Skeletal muscle cell (primary cell): Measurements from ENCODE around the gene PLCB1.
"Not testable (repeated sequence)": the region's sequence is repeated elsewhere in the genome, so short reads cannot be mapped to it uniquely, and the experiment has no call there.

Source experiments
- DNase-seq: peaks from one replicate; pipeline ENCODE4 v3.0.0-alpha.2; 2010; ENCODE audit warnings: low read depth
- H3K4me3 ChIP-seq: 2 replicates; pipeline ENCODE4 v1.5.1; 2011; ENCODE audit warnings: low read depth, mild to moderate bottlenecking, control low read depth, low read length, moderate library complexity

PLCB1 gene

GRCh38 chr20:8350225-8350624 lies 218.2 kb downstream of the PLCB1 start:
- H3K4me3 ChIP-seq, DNase-seq: not testable (repeated sequence)

DNA sequence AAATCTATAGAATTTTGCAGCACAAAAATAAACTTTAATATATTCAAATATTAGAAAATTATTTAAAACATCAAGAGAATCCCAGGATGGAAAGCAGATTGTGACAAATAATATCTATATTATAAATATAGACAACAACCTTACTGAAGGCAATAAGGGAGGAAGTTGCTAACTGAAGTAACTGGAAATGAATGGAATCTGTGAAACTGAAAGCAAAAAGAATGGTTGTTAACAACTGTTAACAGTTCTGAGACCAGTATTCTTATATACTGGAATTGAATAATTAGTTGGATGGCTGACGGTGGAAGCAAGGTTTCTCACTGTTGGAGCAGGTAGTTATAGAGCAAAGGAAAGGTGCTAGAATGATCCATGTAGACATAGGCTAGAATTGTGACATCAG lies 220.4 kb downstream of the PLCB1 start:
- DNase-seq: no peak

GRCh38 chr20:8353512-8353911 lies 221.4 kb downstream of the PLCB1 start:
- no peak overlapping the region for H3K4me3 ChIP-seq
- DNase-seq: no peak

More for the DNA sequence above, 220.4 kb downstream of the PLCB1 start:
- no peak overlapping the region for H3K4me3 ChIP-seq

GRCh38 chr20:8355453-8355852 lies 223.4 kb downstream of the PLCB1 start:
- DNase-seq: no peak
- no peak overlapping the region for H3K4me3 ChIP-seq

- H3K4me3 ChIP-seq: no peak overlapping the region
- no peak for DNase-seq
These were observed 224.7 kb downstream of the PLCB1 start for GRCh38 chr20:8356806-8357205.

DNA sequence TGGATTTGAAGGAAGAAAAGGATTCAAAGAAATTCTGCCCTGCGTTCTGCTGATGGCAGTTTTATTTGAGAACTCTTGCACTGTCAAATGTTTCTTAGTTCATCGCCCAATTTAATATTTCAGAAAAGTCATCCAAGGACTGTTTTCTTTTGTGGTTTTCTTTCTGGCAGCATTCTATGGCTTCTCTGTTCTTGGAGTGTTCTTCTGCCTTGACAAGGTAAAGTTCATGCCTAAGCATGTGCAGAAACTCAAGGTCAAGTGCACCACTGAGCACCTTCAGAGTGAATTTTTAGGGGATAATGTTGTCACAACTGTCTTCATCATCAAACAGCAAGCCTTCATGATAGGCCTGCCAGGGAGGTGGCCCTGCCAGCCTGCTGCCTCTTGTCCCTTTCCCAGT lies 225.6 kb downstream of the PLCB1 start:
- DNase-seq: no peak

DNA sequence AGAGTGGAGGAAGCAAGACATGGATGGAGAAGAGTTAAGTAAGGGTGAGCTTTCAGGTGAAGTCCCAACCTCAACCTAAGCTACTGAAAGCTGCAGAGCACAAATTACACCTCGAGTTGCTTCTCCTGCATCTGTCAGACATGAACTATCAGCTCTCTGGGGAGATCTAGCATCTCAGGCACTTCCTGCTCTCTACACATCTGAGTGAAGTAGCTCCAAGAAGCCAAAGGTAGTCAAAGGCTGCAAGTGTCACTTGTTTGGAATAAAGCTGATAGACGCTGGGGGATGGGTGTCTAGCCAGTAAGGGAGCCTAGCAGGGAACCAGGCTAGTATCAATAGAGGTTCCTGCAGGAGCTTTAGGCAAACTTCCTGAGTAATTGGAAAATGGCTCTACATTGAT lies 228.0 kb downstream of the PLCB1 start:
- H3K4me3 ChIP-seq: no peak overlapping the region
- no peak for DNase-seq

More for the DNA sequence above, 225.6 kb downstream of the PLCB1 start:
- no peak overlapping the region for H3K4me3 ChIP-seq

DNA sequence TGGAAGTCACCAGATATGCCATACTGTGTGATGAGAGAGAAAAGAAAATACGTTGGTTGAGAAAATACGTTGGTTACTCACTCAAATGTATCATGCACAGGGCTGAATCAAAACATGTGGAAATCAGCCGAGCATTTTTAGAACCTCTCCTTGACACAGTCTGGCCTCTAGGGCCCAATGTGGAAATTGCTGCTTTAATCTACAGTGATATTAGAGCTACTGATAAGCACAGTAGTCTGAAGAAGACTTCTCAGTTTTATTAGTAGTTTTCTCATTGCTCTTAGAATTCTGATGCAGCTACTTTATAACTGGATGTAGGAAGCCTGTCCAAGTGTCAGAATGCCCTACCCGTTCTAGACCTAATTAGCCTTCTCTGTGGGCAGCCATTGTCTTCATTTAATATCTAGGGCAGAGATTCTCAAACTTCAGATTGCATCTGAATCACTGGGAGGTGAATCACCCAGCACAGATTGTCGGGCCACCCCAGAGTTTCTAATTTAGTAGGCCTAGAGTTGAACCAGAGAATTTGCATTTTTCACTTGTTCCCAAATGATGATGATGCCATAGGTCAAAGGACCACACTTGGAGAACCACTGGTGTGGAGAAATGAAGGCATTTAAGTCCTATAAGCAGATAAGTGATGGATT lies 229.1 kb downstream of the PLCB1 start:
- DNase-seq: peak; percentile 14
- H3K4me3 ChIP-seq: no peak overlapping the region

DNA sequence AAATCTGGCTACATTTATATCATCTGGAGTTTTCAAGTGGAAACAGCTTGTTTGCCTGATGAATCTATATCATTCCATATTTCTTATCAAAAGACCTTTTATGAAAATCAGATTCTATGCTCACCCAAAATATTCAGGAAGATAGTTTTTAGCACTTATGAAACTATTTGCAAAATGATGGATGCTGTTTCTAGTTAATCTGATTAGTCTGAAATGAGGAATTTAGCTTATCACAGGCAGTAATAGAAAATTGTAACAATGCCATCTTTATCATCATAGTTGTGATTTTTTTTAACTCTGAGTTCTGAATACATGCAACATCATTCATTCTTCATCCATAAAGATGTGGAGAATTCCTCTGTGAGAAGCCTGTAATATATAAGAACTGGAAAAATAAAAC lies 229.7 kb downstream of the PLCB1 start:
- no peak for DNase-seq
- H3K4me3 ChIP-seq: no peak overlapping the region

GRCh38 chr20:8362457-8362856 lies 230.4 kb downstream of the PLCB1 start:
- DNase-seq: no peak

DNA sequence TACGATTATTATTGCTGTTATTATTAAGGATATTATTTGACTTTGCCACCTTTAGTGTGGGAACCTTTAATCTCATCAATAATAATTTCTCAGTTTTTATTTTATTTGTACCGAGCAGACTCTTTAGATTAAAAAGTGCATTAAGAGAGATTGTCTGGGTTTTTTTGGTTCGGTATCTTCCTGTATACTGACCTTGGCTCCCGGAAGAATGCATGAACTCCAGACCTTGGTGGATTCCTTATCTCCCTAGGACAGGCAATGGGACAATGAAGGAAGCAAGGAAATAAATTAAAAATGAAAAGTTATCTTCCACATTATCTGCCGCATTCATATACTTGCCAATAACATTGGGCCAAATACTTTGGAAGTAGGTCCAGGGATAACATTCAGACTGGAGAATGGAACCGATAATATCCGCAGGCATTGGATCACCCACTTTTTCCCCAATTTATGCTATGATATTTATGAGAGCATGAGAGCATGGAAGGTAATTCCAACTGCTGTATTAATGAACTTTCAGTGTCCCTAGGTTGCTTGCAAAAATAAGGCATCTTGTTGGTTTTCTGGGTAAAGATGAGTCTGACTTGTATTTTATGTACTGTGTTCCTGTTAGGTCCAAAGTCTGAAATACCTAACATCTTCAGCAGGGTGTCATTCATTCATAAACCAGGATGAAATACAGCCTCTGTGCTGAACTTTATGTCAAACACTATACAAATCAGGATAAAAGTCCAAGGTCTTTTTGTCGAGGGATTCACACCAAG lies 232.1 kb downstream of the PLCB1 start:
- H3K4me3 ChIP-seq: no peak overlapping the region
- DNase-seq: no peak

More at GRCh38 chr20:8362457-8362856, 230.4 kb downstream of the PLCB1 start:
- no peak overlapping the region for H3K4me3 ChIP-seq

- no peak for DNase-seq
- H3K4me3 ChIP-seq: no peak overlapping the region
These were observed 232.6 kb downstream of the PLCB1 start for GRCh38 chr20:8364734-8365078.

GRCh38 chr20:8365634-8366033 lies 233.6 kb downstream of the PLCB1 start:
- no peak for DNase-seq
- no peak overlapping the region for H3K4me3 ChIP-seq

- DNase-seq: no peak
These were observed 234.3 kb downstream of the PLCB1 start for GRCh38 chr20:8366303-8366923.

GRCh38 chr20:8367689-8368088 lies 235.6 kb downstream of the PLCB1 start:
- no peak for DNase-seq
- no peak overlapping the region for H3K4me3 ChIP-seq

More at GRCh38 chr20:8366303-8366923, 234.3 kb downstream of the PLCB1 start:
- no peak overlapping the region for H3K4me3 ChIP-seq

DNA sequence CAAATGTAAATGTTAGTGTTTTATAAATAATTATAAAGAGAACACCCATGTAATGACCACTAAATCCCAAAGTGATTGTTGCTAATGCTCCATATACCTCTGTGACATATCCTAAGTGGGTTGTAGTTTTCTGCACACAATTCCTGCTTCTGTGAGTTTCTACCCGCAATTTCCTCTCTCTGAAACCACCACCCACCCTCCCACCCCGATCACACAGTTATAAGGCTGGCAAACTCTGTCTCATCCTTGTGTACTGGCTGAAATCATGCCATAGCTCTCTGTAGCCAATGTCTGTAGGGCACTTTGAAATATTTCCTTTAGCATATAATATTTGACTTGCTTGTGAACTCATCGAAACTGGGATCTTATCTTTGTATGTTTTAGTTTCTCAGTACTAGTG lies 236.6 kb downstream of the PLCB1 start:
- H3K4me3 ChIP-seq: no peak overlapping the region
- DNase-seq: no peak

DNA sequence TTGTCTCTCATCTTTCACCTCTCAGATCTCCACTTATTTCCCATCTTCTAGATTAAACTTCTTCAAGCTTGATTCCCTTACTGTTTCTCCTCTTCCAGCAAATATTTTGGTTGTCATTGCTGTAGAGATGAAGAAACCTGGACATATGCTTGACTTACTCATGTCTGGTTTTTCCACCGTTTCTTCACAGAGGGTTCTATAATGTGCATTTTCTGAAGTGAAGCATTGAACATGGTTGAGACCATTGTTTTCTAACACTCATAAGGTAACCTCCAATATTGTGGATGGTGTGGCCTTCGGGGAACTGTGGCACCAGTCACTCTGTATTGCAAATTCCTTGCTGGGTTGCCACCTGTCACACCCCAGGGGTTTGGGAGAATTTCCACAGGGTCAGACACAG lies 237.2 kb downstream of the PLCB1 start:
- no peak for DNase-seq
- no peak overlapping the region for H3K4me3 ChIP-seq

DNA sequence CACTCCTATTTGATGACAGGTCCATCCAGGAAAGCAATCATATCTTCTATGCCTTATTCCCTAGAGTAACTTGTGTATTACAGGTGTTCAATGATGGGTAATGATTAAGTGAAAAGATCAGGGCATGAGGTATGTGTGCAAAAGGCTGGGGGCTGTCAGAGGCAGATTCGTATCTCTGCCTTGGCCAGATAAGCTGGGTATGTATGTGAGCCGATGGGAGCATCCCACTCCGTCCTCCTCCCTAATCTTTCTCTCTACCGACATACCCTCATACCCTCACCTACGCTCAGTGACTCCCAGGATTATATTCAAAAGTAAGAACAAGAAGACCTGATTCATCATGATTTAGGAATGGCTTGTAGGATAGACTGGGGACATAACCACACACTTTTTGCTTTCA lies 238.7 kb downstream of the PLCB1 start:
- no peak overlapping the region for H3K4me3 ChIP-seq
- no peak for DNase-seq

GRCh38 chr20:8372824-8373380 lies 240.8 kb downstream of the PLCB1 start:
- no peak overlapping the region for H3K4me3 ChIP-seq
- no peak for DNase-seq

DNA sequence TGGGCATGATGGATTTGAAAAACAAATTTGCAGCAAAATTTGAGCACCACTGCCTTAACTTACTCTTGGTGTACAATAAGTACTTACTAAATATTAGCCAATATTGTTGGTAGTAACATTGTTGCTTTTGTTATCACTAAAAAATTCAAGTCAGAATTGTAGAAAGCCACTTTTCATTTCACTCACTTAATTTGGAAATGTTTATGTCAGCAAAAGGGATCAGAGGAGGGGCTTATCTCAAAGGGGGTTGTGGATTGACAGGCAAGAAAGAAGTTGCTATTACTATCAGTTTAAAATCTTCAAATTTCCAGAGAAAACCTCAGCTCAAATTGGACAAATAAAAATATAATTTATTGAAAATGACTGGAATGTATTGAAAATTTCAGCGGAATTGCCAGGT lies 241.5 kb downstream of the PLCB1 start:
- H3K4me3 ChIP-seq: no peak overlapping the region
- DNase-seq: no peak
